Esophagus muscularis mucosa (tissue), 3 donors: ENCODE data around the gene CHFR.

Experiments used
- EP300 ChIP-seq: sonication (generic); formaldehyde crosslinking; IDR thresholded peaks from one replicate; pipeline ENCODE4 v1.6.1; 2017; ENCODE audit warnings: antibody characterized with exemption
- TF ChIP-seq, protein P1 (sequence below), 3 experiments: fragments of 200-600 bp in 2 of 3; fragments of 450-650 bp in 1 of 3; sonication (generic) in 2 of 3; IDR thresholded peaks; one replicate each; pipeline ENCODE4 v1.5.1; 2017 to 2019; ENCODE audit warnings: antibody characterized with exemption in 3 of 3, mild to moderate bottlenecking in 2 of 3, moderate library complexity in 1 of 3

DNA sequence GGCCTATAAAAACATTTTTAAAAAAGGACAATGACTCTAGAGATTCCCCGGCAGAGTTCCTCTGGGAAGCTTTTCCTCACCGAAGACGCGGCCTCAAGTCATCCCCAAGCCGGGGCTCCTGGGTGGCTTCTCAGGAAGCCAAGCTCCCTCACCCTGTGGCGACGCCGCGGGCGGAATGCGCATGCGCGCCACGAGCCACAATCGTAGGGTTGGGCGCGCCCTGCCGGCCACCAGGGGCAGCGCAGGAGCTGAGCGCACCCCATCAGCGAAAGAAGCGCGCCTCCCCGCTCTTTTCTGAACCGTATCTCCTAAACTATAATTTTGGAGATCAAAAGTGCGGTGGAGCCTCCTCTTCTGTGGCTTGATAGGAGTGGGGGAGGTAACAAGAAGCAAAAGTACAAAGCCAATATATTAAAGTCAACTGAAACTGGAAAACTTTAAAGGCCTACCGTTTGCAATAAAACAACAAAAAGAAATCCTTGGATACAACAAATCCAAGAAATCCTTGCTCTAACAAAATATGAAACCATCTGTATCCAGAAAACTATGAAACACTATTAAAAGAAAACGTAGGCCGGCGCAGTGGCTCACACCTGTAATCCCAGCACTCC is 17.4 kb upstream of the CHFR start:
- TF ChIP-seq, protein P1, sequence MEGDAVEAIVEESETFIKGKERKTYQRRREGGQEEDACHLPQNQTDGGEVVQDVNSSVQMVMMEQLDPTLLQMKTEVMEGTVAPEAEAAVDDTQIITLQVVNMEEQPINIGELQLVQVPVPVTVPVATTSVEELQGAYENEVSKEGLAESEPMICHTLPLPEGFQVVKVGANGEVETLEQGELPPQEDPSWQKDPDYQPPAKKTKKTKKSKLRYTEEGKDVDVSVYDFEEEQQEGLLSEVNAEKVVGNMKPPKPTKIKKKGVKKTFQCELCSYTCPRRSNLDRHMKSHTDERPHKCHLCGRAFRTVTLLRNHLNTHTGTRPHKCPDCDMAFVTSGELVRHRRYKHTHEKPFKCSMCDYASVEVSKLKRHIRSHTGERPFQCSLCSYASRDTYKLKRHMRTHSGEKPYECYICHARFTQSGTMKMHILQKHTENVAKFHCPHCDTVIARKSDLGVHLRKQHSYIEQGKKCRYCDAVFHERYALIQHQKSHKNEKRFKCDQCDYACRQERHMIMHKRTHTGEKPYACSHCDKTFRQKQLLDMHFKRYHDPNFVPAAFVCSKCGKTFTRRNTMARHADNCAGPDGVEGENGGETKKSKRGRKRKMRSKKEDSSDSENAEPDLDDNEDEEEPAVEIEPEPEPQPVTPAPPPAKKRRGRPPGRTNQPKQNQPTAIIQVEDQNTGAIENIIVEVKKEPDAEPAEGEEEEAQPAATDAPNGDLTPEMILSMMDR (IDR thresholded peaks at IDR 0.05) = peak; percentile 96 to 100 (median 97)
- TF ChIP-seq EP300 = no peak
